Activated T-cell treated with anti-CD3 and anti-CD28 coated beads for 48 hours (primary cell): ENCODE measurements around the gene ERCC4.

ENCODE experiments used
- DNase-seq: peaks from one replicate; pipeline ENCODE4 v3.0.0-alpha.2; 2020; ENCODE audit warnings: low read depth

Gene ERCC4

GRCh38 chr16:13911306-13911705 is 8.6 kb upstream of the ERCC4 start:
- DNase-seq, result no peak

GRCh38 chr16:13911871-13912270 is 8.1 kb upstream of the ERCC4 start:
- no peak for DNase-seq

- DNase-seq, result no peak
Observed at GRCh38 chr16:13912891-13913290, 7.1 kb upstream of the ERCC4 start.

GRCh38 chr16:13913374-13914292 is 6.3 kb upstream of the ERCC4 start:
- DNase-seq, result no peak

GRCh38 chr16:13915033-13915635 is 4.8 kb upstream of the ERCC4 start:
- no peak for DNase-seq

GRCh38 chr16:13919330-13919682 is 648 bp upstream of the ERCC4 start:
- DNase-seq, result no peak

- no peak for DNase-seq
Observed at GRCh38 chr16:13920510-13920818, 510 bp downstream of the ERCC4 start.

- no peak for DNase-seq
Observed at GRCh38 chr16:13921328-13921727, 1.4 kb downstream of the ERCC4 start.

GRCh38 chr16:13923703-13924298 is 3.8 kb downstream of the ERCC4 start:
- DNase-seq, result no peak

- DNase-seq, result no peak
Observed at GRCh38 chr16:13926464-13926863, 6.5 kb downstream of the ERCC4 start.

- no peak for DNase-seq
Observed at GRCh38 chr16:13926891-13927290, 6.9 kb downstream of the ERCC4 start.

GRCh38 chr16:13928646-13929045 is 8.7 kb downstream of the ERCC4 start:
- DNase-seq, result no peak

GRCh38 chr16:13931845-13932244 is 11.9 kb downstream of the ERCC4 start:
- DNase-seq, result no peak

GRCh38 chr16:13935408-13935807 is 15.5 kb downstream of the ERCC4 start:
- no peak for DNase-seq

GRCh38 chr16:13936155-13936554 is 16.2 kb downstream of the ERCC4 start:
- no peak for DNase-seq

- DNase-seq, result no peak
Observed at GRCh38 chr16:13936596-13937081, 16.7 kb downstream of the ERCC4 start.

GRCh38 chr16:13937411-13937810 is 17.5 kb downstream of the ERCC4 start:
- no peak for DNase-seq

GRCh38 chr16:13938480-13938879 is 18.5 kb downstream of the ERCC4 start:
- DNase-seq, result no peak

GRCh38 chr16:13939821-13940220 is 19.9 kb downstream of the ERCC4 start:
- no peak for DNase-seq

GRCh38 chr16:13940397-13940933 is 20.5 kb downstream of the ERCC4 start:
- no peak for DNase-seq

- DNase-seq, result no peak
Observed at GRCh38 chr16:13944816-13945215, 24.9 kb downstream of the ERCC4 start.

- no peak for DNase-seq
Observed at GRCh38 chr16:13945744-13946485, 26.0 kb downstream of the ERCC4 start.
